ENCODE measurements around the gene CDKN1A. TPM values are rescaled to one million over a fixed set of nuclear protein-coding genes. Genes with fewer than 3 reads are reported as not detected.

Gene CDKN1A
- total and polyA plus RNA-seq, 9 of the 15 experiments (the other 6 are each of a cell fraction or from before 2014, with no cell fraction given): 0.25 to 8.1 (median 5.1) TPM

DNA sequence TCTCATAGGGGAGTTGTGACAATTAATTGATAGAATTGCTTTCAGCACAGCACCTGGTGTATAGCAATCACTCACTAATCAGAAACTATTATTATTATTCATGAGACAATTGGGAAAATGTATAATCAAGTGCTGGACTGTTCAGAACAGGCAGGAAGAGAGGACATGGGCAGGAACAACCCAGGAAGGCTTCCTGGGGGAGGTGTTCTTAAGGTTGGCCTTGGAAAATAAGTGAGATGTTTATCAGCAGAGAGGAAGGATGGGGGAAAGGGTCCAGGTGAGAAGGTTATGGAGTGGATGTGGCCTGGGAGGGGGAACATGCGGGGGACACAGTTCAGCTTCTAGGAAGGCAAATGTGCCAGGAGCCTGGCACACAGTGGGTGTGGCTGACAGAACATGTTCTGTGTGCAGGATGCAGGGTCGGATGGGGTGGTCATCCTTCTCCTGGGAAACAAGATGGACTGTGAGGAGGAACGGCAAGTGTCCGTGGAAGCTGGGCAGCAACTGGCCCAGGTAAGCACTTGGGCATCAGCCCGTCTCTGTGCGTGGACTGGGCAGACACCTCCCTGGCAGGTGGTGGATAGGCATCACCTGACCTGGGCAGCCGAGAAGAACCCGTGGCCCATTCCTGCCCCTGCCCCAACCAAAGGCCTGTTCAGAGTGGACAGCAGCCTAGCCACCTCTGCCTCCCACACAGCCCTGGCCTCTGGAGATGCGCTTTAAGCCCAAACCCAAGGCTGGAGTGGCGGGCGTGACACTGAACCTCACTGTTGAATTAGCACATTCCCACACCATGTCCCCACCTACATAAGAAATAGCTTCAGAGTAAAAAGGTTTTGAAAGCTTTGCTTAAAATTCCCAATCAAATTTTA is 50.0 kb downstream of the CDKN1A start (continued):
- TF ChIP-seq, protein P1, sequence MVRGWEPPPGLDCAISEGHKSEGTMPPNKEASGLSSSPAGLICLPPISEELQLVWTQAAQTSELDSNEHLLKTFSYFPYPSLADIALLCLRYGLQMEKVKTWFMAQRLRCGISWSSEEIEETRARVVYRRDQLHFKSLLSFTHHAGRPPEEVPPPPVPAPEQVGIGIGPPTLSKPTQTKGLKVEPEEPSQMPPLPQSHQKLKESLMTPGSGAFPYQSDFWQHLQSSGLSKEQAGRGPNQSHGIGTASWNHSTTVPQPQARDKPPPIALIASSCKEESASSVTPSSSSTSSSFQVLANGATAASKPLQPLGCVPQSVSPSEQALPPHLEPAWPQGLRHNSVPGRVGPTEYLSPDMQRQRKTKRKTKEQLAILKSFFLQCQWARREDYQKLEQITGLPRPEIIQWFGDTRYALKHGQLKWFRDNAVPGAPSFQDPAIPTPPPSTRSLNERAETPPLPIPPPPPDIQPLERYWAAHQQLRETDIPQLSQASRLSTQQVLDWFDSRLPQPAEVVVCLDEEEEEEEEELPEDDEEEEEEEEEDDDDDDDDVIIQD (CRISPR knock-in tag; IDR thresholded peaks at IDR 0.05): no peak
- TF ChIP-seq, protein P2, sequence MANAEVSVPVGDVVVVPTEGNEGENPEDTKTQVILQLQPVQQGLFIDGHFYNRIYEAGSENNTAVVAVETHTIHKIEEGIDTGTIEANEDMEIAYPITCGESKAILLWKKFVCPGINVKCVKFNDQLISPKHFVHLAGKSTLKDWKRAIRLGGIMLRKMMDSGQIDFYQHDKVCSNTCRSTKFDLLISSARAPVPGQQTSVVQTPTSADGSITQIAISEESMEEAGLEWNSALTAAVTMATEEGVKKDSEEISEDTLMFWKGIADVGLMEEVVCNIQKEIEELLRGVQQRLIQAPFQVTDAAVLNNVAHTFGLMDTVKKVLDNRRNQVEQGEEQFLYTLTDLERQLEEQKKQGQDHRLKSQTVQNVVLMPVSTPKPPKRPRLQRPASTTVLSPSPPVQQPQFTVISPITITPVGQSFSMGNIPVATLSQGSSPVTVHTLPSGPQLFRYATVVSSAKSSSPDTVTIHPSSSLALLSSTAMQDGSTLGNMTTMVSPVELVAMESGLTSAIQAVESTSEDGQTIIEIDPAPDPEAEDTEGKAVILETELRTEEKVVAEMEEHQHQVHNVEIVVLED (CRISPR knock-in tag; IDR thresholded peaks at IDR 0.05): no peak
- TF ChIP-seq ZNF696 (CRISPR knock-in tag; conservative IDR thresholded peaks at IDR 0.05) (no peak), ZNF79 (CRISPR knock-in tag; IDR thresholded peaks at IDR 0.05; ENCODE audit: low read depth) (no peak), KDM1A (IDR thresholded peaks at IDR 0.05) (peak; percentile 21 to 32; a peak in 2 of 4 replicates), PTBP1 (IDR thresholded peaks at IDR 0.05; ENCODE audit: low read depth, low read length) (0 out of 2 replicates have a peak, but pooled peaks have one; percentile 57), C11orf30 (IDR thresholded peaks at IDR 0.05; ENCODE audit: low read depth) (no peak), NCOA1 (IDR thresholded peaks at IDR 0.05; ENCODE audit: low read depth) (no peak)
- TF ChIP-seq, protein P3, sequence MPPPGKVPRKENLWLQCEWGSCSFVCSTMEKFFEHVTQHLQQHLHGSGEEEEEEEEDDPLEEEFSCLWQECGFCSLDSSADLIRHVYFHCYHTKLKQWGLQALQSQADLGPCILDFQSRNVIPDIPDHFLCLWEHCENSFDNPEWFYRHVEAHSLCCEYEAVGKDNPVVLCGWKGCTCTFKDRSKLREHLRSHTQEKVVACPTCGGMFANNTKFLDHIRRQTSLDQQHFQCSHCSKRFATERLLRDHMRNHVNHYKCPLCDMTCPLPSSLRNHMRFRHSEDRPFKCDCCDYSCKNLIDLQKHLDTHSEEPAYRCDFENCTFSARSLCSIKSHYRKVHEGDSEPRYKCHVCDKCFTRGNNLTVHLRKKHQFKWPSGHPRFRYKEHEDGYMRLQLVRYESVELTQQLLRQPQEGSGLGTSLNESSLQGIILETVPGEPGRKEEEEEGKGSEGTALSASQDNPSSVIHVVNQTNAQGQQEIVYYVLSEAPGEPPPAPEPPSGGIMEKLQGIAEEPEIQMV (tag; conservative IDR thresholded peaks at IDR 0.05; ENCODE audit: low read depth): no peak
- TF ChIP-seq, protein P4, sequence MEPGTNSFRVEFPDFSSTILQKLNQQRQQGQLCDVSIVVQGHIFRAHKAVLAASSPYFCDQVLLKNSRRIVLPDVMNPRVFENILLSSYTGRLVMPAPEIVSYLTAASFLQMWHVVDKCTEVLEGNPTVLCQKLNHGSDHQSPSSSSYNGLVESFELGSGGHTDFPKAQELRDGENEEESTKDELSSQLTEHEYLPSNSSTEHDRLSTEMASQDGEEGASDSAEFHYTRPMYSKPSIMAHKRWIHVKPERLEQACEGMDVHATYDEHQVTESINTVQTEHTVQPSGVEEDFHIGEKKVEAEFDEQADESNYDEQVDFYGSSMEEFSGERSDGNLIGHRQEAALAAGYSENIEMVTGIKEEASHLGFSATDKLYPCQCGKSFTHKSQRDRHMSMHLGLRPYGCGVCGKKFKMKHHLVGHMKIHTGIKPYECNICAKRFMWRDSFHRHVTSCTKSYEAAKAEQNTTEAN (CRISPR knock-in tag; IDR thresholded peaks at IDR 0.05): no peak
- TF ChIP-seq, protein P5, sequence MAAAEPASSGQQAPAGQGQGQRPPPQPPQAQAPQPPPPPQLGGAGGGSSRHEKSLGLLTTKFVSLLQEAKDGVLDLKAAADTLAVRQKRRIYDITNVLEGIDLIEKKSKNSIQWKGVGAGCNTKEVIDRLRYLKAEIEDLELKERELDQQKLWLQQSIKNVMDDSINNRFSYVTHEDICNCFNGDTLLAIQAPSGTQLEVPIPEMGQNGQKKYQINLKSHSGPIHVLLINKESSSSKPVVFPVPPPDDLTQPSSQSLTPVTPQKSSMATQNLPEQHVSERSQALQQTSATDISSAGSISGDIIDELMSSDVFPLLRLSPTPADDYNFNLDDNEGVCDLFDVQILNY (CRISPR knock-in tag; IDR thresholded peaks at IDR 0.05): 0 out of 2 replicates have a peak, but pooled peaks have one; percentile 34
- TF ChIP-seq, protein P6, sequence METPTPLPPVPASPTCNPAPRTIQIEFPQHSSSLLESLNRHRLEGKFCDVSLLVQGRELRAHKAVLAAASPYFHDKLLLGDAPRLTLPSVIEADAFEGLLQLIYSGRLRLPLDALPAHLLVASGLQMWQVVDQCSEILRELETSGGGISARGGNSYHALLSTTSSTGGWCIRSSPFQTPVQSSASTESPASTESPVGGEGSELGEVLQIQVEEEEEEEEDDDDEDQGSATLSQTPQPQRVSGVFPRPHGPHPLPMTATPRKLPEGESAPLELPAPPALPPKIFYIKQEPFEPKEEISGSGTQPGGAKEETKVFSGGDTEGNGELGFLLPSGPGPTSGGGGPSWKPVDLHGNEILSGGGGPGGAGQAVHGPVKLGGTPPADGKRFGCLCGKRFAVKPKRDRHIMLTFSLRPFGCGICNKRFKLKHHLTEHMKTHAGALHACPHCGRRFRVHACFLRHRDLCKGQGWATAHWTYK (CRISPR knock-in tag; IDR thresholded peaks at IDR 0.05): no peak
- TF ChIP-seq, protein P7, sequence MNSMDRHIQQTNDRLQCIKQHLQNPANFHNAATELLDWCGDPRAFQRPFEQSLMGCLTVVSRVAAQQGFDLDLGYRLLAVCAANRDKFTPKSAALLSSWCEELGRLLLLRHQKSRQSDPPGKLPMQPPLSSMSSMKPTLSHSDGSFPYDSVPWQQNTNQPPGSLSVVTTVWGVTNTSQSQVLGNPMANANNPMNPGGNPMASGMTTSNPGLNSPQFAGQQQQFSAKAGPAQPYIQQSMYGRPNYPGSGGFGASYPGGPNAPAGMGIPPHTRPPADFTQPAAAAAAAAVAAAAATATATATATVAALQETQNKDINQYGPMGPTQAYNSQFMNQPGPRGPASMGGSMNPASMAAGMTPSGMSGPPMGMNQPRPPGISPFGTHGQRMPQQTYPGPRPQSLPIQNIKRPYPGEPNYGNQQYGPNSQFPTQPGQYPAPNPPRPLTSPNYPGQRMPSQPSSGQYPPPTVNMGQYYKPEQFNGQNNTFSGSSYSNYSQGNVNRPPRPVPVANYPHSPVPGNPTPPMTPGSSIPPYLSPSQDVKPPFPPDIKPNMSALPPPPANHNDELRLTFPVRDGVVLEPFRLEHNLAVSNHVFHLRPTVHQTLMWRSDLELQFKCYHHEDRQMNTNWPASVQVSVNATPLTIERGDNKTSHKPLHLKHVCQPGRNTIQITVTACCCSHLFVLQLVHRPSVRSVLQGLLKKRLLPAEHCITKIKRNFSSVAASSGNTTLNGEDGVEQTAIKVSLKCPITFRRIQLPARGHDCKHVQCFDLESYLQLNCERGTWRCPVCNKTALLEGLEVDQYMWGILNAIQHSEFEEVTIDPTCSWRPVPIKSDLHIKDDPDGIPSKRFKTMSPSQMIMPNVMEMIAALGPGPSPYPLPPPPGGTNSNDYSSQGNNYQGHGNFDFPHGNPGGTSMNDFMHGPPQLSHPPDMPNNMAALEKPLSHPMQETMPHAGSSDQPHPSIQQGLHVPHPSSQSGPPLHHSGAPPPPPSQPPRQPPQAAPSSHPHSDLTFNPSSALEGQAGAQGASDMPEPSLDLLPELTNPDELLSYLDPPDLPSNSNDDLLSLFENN (IDR thresholded peaks at IDR 0.05; ENCODE audit: low read depth in 2 of 2, low read length in 2 of 2): no peak

All from K562 (cell line).